Measurements from ENCODE around the gene REP15.
A peak's percentile ranks its signal among the peaks of the same experiment; 100 is the strongest.
"Not testable (repeated sequence)": the region's sequence is repeated elsewhere in the genome, so short reads cannot be mapped to it uniquely, and the experiment has no call there.

Gene REP15, protein sequence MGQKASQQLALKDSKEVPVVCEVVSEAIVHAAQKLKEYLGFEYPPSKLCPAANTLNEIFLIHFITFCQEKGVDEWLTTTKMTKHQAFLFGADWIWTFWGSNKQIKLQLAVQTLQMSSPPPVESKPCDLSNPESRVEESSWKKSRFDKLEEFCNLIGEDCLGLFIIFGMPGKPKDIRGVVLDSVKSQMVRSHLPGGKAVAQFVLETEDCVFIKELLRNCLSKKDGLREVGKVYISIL

DNA sequence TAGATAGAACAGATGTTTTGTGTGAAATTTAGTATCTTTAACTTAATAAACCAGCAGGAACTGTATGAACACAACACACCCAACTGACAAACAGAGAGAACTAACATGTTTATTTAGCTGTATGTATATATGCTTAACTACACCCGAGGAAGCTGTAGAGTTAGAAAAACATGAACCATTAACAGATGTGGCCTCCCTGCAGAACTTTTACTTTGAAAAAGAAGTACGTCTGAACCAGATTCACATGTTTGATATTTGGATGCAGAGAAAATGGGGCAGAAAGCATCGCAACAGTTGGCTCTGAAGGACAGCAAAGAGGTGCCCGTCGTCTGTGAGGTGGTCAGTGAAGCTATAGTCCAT, at the start of gene REP15:
Gene REP15, plus strand, starts transcription at position 155 of the 360 bp plus-strand sequence. Its CDS starts 116 bp downstream, at position 271.
- DNase-seq (ENCODE audit: low read depth in 2 of 2) = no peak

DNA sequence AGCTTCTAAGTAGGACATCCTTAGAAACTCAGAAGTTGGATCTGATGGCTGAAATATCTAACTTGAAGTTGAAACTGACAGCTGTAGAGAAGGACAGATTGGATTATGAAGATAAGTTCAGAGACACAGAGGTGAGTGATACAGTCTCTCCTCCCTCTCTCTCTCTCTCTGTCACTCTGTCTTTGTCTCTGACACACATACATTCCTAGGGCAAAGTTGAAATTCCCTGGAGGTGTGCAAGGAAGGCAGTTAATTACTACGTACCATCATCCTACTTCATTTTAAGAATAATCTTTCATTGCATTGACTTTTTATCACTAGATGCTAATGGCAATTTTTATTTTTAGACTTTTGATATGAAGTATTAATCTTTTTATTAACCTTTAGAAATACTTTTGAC, 46.2 kb upstream of the REP15 start:
- DNase-seq (ENCODE audit: low read depth in 2 of 2) = no peak

DNA sequence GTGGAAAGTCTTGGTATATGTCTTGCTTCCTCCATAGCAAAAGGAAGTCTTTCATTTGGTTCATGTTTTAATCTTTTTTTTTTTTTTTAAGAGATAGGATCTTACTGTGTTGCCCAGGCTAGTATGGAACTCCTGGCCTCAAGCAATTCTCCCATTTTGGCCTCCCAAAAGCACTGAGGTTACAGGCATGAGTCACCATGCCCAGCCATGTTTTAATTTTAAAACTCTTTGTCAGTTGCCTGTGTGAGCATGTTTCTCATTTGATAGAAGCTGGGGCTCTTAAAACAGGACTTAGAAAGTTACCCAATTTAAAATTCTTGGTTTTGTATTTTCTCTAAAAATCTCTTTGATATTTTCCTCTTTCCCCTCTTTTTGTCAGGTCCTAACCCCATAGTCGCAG, 45.0 kb upstream of the REP15 start:
- DNase-seq (ENCODE audit: low read depth in 2 of 2) = no peak

DNA sequence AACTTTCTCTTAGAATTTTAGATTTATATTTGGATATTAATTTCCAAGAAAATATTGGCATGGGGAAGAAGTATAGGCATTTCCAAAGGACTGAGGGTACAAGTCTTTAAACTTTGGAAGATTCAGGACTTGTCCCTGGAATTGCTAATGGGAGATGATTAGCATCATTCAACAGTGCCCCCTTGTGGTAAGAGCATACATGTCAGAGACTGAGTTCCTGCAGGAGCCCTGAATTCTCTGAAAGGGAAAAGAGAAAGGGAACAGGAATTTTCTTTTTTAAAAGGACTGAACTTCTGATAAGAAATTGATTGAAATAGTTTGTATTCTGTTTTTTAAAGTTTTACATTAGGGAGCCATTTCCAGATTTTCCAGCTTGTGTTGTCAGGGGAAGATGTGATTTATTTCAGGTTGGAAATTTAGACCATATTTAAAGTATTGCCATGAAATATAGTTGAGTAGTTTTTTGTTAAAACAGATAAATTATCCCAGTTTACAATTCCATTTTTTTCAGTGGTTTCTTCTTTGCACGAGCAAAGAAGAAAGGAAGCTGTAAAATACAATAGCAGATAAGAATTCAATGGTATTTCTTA, 44.0 kb upstream of the REP15 start:
- no peak for DNase-seq (ENCODE audit: low read depth in 2 of 2)

DNA sequence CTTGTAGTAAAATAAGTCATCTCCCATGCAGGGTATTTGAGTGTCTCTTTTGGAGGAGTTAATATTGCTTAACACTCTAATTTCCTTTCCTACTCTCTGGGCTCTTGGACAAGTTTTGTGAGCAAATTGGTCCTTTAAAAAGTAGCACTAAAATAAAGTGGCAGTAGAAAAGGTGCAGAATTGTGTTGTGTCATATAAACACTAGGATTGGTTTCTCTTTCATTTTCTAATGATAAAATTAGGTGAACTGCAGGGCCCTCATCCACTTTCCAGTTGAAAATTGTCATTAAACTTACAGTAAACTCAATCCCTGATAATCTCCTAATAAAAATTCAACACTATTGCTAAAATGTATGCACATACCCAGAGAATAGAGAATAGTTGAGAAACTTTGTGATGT, 42.6 kb upstream of the REP15 start:
- DNase-seq (ENCODE audit: low read depth in 2 of 2) = no peak

DNA sequence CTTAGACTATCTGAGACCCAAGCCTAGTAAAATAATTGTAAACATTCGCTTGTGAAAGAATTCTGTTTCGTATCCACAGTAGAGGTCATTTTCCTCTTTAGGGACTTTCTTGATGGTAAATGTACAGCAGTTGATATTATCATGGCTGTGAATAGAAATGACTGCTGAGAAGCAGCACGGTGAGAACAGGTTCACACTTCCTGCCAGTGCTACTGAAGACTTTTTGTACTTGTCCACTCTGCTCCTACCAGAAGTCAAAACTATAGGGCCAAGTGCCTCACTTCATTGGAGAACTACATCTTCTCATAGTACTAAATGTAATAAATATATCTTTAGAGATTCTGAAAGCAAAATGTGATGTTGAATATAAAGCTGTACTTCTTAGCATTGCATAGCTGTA, 40.8 kb upstream of the REP15 start:
- not testable (repeated sequence) for DNase-seq (ENCODE audit: low read depth in 2 of 2)

DNA sequence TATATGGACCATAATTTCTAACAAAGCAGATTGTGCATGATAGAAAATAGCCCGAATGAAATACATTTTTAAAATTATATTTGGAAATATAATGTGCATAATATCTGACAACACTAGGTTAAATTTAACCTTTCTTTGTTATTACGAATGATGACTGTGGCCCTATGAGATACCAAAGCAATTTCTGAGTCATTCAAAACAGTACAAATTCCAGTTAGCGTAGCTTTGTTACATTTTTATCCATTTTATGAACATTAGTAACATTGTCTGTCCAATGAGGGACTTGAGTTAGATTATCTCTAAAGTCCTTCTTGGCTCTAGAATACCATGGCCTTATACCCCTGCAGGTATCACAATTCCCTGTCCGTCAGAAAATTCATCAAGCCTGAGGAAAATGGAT, 39.0 kb upstream of the REP15 start:
- DNase-seq (ENCODE audit: low read depth in 2 of 2) = no peak

DNA sequence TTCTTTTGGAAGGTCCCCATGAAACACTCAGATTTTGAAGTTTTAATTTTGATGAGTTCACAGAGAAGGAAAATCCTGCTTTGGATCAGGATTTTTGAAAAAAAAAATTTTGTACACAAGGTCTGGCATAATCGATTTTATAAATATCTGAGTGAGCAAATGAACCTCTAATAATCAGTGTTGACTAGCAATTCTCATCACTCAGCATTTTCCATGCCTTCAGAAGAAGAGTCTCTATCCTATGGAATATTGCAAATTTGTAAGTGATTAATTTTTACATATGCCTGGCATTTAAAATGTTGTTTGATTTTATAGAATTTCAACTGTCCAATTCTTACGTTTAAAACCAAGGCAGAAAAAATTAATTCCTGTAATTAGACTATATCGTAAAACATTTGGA, 30.5 kb upstream of the REP15 start:
- no peak for DNase-seq (ENCODE audit: low read depth in 2 of 2)

DNA sequence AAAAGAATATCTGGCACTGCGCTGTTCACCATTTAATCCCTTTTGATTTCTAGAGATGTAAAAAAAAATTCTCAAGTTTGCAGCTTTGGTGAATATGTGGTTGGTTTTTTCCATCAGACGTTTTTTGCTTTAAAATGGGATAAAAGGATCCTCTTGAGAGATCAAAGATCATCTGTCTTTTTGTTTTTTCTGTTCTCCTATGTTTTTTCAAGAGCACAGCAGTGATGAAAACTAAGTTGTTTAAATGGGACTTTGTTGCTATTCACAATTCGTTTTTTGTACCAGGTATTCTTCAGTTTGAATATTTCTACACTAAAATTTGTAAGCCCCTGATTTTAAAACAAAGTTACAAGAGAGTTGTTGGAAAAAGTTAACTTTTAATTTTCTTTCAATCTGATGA, 29.7 kb upstream of the REP15 start:
- DNase-seq (ENCODE audit: low read depth in 2 of 2) = no peak

DNA sequence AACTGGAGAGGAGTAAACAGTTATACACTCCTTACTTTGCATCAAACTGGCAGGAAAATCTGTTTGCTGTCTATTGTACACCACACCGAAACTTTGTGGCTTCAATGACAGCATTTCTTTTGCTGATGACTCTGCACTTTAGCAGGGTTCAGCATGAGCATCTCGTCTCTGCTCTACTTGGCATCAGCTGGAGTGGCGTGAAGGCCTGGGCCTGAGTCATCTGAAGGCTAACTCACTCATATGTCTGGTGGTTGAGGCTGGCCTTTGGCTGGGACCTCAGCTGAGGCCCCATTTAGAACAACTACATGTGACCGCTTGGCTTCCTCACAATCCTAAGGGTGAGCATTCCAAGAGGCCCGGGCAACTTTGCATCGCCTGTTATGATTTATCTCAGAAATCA, 28.7 kb upstream of the REP15 start:
- peak in 1 of 2 donors; percentile 4 for DNase-seq (ENCODE audit: low read depth in 2 of 2)

DNA sequence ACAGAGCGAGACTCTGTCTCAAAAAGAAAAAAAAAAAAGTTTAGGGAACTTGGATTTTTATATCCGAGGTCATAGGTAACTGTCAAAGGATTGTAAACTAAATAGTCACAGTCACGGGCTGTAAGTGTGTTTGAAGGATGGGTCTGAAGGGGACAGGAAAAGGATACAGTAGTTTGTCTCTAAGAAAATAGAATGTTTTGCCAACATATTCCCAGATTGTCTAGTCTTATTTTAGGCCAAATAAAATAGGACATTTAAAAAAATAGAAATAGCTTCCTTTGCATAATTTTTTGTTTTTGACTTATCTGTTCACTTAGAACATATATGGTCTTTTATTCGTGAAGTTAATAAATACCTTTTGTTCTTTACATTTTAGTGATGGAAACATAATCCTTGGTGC, 24.2 kb upstream of the REP15 start:
- DNase-seq (ENCODE audit: low read depth in 2 of 2) = no peak

DNA sequence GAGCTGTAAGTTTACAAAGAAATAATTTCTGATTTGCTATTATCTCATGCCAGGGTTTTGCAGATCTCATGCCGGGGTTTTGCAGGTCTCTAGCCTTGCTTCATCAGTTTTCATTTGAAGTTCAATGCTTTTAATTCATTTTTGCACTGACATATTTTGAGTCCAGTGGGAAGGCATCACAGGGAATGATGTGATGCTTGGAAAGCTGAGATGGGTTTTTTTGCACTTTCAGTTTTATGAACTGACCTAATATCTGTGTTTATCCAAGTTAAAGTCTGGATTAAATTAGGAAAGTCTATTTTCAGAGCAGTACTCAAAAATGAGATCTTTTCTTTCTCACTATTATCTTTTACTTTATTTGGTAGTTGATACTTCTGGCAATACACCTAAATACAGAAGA, 23.6 kb upstream of the REP15 start:
- DNase-seq (ENCODE audit: low read depth in 2 of 2) = no peak

DNA sequence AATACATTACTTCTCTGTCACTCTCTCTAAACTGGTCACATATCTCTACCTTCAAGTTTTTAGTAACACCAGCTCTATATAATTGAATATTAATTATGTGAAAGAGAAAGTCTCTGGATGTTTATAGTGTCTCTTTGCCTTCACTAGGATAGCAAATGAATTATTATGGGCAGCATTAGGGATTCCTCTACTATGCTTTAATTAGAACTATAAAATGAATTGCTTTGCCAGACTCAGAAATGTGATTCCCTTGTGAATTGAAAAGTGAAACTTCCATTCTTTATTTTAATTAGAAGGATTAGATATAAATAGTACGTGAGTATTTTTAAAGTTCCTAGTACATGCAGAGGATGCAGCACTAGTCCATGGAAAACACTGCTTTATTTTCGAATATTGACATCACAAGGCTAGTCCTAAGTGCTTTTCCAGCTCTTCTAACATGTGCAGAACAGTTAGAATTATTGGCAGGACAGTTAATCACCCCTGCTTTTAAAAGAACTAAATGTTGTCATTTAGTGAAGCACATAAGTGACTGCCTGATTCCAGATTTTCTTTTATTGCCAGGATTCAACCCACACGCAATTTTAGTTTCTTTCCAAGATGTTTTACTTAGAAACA, 23.0 kb upstream of the REP15 start:
- no peak for DNase-seq (ENCODE audit: low read depth in 2 of 2)

DNA sequence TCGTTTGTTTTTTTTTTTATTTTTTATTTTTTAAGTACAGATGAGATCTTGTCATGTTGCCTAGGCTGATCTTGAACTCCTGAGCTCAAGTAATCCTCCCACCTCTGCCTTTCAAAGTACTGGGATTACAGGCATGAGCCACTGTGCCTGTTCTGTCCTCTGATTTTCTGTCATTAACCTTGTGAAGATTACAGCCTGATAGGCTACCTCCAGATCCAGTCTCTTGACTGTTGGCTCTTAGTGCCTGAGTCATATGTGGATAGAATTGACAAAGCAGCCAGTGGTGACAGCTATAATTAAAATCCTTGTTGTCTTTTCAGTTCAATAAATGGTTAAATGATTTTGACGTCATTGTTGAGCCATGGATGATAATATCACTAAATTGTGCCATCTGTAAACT, 21.3 kb upstream of the REP15 start:
- DNase-seq (ENCODE audit: low read depth in 2 of 2) = no peak

DNA sequence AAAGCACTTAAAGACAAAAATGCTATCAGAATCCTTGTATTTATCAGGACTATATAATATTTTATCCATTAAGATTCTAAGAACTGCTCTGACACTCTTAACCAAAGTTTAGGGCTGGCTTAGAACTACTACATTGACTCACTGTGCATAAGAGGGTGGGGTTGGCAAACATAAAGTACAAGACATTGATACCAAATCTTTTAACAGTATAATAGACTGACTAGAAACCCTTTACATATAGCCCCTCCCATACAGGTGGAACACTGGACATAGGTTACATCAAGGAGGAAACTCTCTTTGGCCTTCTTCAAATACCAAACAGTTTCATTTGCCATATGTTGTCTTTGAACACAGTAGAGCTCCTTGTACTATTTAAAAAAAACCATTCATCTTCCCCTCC, 15.6 kb upstream of the REP15 start:
- no peak for DNase-seq (ENCODE audit: low read depth in 2 of 2)

DNA sequence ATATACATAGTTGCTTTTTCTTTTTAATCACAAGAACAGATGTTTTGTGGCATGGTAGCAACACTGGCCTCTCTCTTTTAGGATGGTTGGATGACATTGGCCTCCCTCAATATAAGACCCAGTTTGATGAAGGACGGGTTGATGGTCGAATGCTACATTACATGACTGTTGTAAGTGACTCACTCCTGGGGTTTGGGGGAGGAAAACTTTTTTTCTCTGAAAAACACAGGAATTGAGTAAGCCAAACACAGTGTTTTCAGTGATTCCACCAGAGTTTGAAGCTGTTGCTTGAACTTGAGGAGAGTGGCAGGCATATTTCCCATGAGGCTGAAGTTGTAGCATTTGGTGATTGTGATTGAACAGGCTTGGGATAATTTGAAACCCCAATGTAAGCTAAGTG, 13.7 kb upstream of the REP15 start:
- no peak for DNase-seq (ENCODE audit: low read depth in 2 of 2)

DNA sequence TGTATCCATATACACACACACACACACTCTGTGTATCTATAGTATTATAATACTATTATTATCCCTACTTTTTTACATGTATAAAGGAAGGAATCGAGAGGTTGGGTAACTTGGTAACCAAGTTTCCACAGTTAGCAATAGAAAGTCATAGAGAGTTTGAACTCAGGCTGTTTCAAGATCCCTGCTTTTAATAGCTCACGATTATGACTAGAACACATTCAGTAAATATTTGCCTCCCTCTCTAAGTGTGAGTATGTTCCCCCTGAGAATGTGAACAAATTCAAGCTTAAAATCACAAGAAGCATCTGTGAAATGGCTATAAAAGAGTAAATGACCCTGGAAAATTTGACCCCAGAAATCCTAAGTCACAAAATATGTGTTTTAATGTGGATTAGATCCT, 11.0 kb upstream of the REP15 start:
- no peak for DNase-seq (ENCODE audit: low read depth in 2 of 2)

DNA sequence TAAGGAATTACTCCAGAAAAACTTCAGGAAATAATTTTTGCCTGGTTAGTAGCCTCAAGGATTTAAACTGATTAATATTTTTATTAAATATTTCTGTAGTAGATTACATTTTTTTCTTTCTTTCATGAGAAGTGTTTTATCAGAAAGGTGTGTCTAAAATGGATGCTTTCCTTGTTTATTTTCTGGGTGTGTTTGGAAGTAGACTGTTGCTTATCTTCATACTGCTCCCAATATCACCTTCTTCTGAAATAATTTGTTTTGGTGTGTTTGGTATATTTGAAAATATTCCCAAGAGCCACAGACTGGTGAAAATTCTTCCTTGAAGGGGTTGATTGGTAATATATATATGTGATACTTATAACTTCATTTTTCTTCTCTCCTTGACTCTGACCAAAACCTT, 10.1 kb upstream of the REP15 start:
- DNase-seq (ENCODE audit: low read depth in 2 of 2) = no peak

DNA sequence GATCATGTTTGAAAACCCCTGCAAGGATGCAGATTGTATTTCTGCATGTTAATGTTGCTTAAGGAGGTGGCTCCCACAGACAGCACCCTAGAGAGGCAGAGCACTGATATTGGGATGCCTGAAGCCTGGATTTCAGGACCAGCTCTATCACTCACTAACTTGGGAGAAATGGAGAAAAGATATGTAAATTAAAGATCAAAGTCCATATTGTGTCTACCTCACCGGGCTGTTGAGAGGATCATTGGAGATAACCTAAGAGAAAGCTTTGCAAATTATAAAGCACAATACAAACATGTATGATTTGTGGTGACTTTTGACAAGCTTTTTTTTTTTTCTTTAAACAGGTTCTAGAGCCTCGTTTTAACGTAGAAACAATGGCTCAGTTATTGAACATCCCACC, 7.6 kb upstream of the REP15 start:
- DNase-seq (ENCODE audit: low read depth in 2 of 2) = no peak

DNA sequence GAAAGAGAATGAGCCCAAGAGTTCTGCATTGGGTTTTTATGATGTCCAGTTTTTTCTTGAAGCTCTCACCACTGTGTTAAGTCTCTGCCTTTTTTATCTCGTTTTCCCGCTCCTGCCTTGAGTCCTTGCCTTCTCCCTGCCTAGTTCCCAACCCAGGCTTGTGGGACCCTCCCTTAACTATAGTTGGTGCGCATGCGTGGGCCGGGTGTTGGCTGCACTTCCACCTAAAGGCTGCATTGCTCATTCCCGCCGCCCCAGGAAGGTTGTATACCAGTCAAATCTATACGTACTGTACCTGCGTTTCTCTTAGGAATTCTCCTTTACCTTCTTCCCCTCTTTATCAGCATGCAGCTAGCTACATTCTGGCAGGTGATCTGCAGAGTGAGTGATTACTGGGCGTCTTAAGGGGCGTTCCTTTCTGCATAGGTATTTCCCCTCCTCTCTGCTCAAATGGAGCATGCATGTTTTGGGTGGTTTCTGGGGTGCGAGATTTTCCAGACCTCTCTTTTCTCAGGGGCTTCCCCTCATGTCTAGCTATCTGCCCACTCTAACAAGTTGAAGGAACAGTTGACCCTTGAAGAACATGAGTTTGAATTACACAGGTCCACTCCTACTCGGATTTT, 6.6 kb upstream of the REP15 start:
- no peak for DNase-seq (ENCODE audit: low read depth in 2 of 2)

DNA sequence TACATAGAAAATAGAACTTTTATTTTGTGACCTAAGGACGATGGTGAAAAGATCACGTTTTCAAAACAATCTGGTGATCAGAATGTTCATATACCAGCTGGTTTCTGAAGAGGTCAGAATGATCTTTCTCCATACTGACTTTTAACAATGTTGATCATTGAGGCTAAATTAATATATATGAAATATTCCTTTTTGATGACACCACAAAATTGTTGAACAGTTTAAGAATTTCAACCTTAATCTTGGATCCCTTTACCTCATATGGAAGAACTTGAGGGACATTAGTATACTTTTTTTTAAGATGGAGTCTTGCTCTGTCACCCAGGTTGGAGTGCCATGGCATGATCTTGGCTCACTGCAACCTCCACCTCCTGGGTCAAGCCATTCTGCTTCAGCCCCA, 2.8 kb upstream of the REP15 start:
- DNase-seq (ENCODE audit: low read depth in 2 of 2) = no peak

DNA sequence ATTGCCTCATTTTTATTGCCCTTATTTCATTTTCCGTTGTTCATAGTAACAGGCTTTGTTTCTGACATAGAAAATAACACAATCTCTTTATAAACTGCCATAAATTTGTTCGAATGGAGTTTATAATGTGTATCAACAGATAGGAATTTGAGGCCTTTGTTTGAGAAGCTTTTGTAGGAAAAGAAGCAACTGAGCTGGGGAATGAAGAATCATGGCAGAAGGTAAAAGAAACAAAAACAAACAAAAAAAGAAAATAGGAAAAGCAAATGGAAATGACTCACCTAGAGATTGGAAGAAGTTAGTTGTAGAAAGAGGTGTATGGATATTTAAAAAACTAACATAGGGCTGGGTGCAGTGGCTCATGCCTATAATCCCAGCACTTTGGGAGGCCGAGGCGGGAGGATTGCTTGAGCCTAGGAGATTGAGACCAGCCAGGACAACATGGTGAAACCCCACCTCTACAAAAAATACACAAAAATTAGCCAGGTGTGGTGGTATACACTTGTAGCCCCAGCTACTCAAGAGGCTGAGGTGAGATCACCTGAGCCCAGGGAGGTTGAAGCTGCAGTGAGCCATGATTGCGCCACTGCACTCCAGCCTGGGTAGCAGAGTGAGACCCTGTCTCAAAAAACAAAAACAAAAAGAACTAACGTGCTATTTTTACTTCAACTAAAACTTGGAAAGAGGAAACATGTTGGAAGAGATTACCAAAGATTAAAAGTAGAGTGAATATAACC, 523 bp upstream of the REP15 start:
- DNase-seq (ENCODE audit: low read depth in 2 of 2) = no peak
